Gastrocnemius medialis (tissue), 4 donors: Measurements from ENCODE around the gene CXCL5.

Experiments used
- POLR2A ChIP-seq, 2 donors: fragments of 450-650 bp; IDR thresholded peaks; one replicate each; pipeline ENCODE4 v1.6.1; 2017; ENCODE audit warnings: antibody characterized with exemption in 2 of 2, mild to moderate bottlenecking in 2 of 2, moderate library complexity in 2 of 2
- TF ChIP-seq, protein P1 (sequence below), 5 experiments: fragments of 450-650 bp in 3 of 5; fragments of 200-600 bp in 2 of 5; sonication (generic) in 2 of 5; IDR thresholded peaks in 4 of 5; conservative IDR thresholded peaks in 1 of 5; 1 replicate in 4 of 5; 2 replicates in 1 of 5; pipeline ENCODE4 v1.5.1; 2016 to 2019; ENCODE audit warnings: antibody characterized with exemption in 5 of 5, mild to moderate bottlenecking in 3 of 5, moderate library complexity in 3 of 5

DNA sequence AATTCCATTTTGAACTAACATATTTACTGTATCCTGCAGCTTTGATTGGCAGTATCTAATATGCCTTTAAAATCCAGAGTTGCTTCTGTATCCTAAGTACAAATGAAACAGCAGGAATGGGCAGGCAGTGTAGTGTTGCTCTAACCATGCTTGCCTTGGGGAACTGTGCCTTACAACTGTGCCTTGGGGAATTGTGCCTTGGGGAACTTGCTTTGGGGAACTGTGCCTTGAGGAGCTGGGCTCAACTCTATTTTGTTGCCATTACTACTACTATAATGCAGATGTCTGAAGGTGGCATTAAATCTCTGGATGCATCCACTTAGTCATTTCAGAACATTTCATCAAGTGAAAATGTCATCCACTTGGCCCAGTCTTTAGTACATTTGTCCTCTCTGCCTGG is 33.1 kb upstream of the CXCL5 start:
- TF ChIP-seq, protein P1, sequence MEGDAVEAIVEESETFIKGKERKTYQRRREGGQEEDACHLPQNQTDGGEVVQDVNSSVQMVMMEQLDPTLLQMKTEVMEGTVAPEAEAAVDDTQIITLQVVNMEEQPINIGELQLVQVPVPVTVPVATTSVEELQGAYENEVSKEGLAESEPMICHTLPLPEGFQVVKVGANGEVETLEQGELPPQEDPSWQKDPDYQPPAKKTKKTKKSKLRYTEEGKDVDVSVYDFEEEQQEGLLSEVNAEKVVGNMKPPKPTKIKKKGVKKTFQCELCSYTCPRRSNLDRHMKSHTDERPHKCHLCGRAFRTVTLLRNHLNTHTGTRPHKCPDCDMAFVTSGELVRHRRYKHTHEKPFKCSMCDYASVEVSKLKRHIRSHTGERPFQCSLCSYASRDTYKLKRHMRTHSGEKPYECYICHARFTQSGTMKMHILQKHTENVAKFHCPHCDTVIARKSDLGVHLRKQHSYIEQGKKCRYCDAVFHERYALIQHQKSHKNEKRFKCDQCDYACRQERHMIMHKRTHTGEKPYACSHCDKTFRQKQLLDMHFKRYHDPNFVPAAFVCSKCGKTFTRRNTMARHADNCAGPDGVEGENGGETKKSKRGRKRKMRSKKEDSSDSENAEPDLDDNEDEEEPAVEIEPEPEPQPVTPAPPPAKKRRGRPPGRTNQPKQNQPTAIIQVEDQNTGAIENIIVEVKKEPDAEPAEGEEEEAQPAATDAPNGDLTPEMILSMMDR (IDR thresholded peaks at IDR 0.05 in 4 of 5, conservative IDR thresholded peaks at IDR 0.05 in 1 of 5): no peak
- no peak for TF ChIP-seq POLR2A (IDR thresholded peaks at IDR 0.05)
